ENCODE data around the gene KCNK10. TPM values are rescaled to one million over a fixed set of nuclear protein-coding genes. Genes with fewer than 3 reads are reported as not detected.

Gene KCNK10
- polyA plus RNA-seq, 1 of the 3 experiments (the other 2 are of a cell fraction) = not detected

- H3K4me1 ChIP-seq (ENCODE audit: control insufficient read depth in 1 of 2, insufficient read depth in 2 of 2, low read depth in 1 of 2, low read length in 1 of 2) = no peaks in the 10 kb centered on the region
- DNase-seq = no peak
- H3K4me2 ChIP-seq = no peak overlapping the region
- ChIA-PET CTCF (interaction anchor here (1.0 kb wide), 1 partner anchor 65 kb away, joined by 3 read pairs; no protein-coding TSS in a partner anchor), POLR2A (no interaction called here)
- H3K4me3 ChIP-seq (ENCODE audit: low read depth in 2 of 2, low read length in 1 of 2) = no peak overlapping the region
- WGBS (ENCODE audit: low lambda C conversion rate) = 6% methylated on average over 1 of the region's 1 CpG
- no peaks in the 10 kb centered on the region for H3K9me3 ChIP-seq
- H3K27me3 ChIP-seq (ENCODE audit: insufficient read depth) = no peaks in the 10 kb centered on the region
- no peak overlapping the region for H3K27ac ChIP-seq (ENCODE audit: low read depth in 2 of 2, low read length in 1 of 2)
- H4K20me1 ChIP-seq (ENCODE audit: insufficient read depth) = no peaks in the 10 kb centered on the region
- H2AFZ ChIP-seq (ENCODE audit: low read depth) = no peak overlapping the region
- no peaks in the 10 kb centered on the region for H3K79me2 ChIP-seq (ENCODE audit: insufficient read depth)
- H3K36me3 ChIP-seq (replicated peaks in 1 of 2; ENCODE audit: control insufficient read depth in 1 of 2, insufficient read depth in 2 of 2, low read length in 1 of 2) = no peaks in the 10 kb centered on the region
- no peaks in the 10 kb centered on the region for H3F3A ChIP-seq (replicated peaks; ENCODE audit: insufficient read depth)
- no peak overlapping the region for H3K9ac ChIP-seq
- TF ChIP-seq SMC3 (IDR thresholded peaks at IDR 0.05; ENCODE audit: low read depth, low read length) (no peak), TCF12 (IDR thresholded peaks at IDR 0.05) (no peak), FOSL2 (IDR thresholded peaks at IDR 0.05; ENCODE audit: borderline replicate concordance, low read depth) (no peak), POLR2AphosphoS5 (IDR thresholded peaks at IDR 0.05; ENCODE audit: low read depth, low read length) (no peak), RXRA (IDR thresholded peaks at IDR 0.05; ENCODE audit: borderline replicate concordance, low read depth) (no peak), ZBTB33 (IDR thresholded peaks at IDR 0.05; ENCODE audit: borderline replicate concordance, low read depth) (no peak), JUND (IDR thresholded peaks at IDR 0.05) (no peak), RFX5 (IDR thresholded peaks at IDR 0.05; ENCODE audit: low read length) (no peak), MXI1 (IDR thresholded peaks at IDR 0.05; ENCODE audit: low read depth, low read length) (no peak)
- H3K9me2 ChIP-seq = no peaks in the 10 kb centered on the region
These were observed 67.9 kb downstream of the KCNK10 start for GRCh38 chr14:88255196-88255595.

- Histone ChIP-seq H3K4me3 (ENCODE audit: low read depth in 2 of 2, low read length in 1 of 2) (no peak overlapping the region), H4K20me1 (ENCODE audit: insufficient read depth) (no peaks in the 10 kb centered on the region), H3K4me2 (no peak overlapping the region), H2AFZ (ENCODE audit: low read depth) (no peak overlapping the region), H3K36me3 (replicated peaks in 1 of 2; ENCODE audit: control insufficient read depth in 1 of 2, insufficient read depth in 2 of 2, low read length in 1 of 2) (no peaks in the 10 kb centered on the region), H3K27me3 (ENCODE audit: insufficient read depth) (no peaks in the 10 kb centered on the region), H3K27ac (ENCODE audit: low read depth in 2 of 2, low read length in 1 of 2) (no peak overlapping the region), H3K9ac (no peak overlapping the region), H3K9me2 (no peaks in the 10 kb centered on the region), H3K9me3 (no peaks in the 10 kb centered on the region), H3K4me1 (ENCODE audit: control insufficient read depth in 1 of 2, insufficient read depth in 2 of 2, low read depth in 1 of 2, low read length in 1 of 2) (no peaks in the 10 kb centered on the region), H3K79me2 (ENCODE audit: insufficient read depth) (no peaks in the 10 kb centered on the region), H3F3A (replicated peaks; ENCODE audit: insufficient read depth) (no peaks in the 10 kb centered on the region)
- TF ChIP-seq PBX3 (IDR thresholded peaks at IDR 0.05) (no peak), USF1 (IDR thresholded peaks at IDR 0.05; ENCODE audit: borderline replicate concordance, low read depth) (no peak), TEAD4 (IDR thresholded peaks at IDR 0.05; ENCODE audit: borderline replicate concordance, insufficient read depth) (no peak), POLR2AphosphoS5 (IDR thresholded peaks at IDR 0.05; ENCODE audit: low read depth, low read length) (no peak), ZBTB33 (IDR thresholded peaks at IDR 0.05; ENCODE audit: borderline replicate concordance, low read depth) (no peak), MEF2A (IDR thresholded peaks at IDR 0.05; ENCODE audit: borderline replicate concordance, low read depth) (no peak), CTCF (IDR thresholded peaks at IDR 0.05) (no peak), FOSL2 (IDR thresholded peaks at IDR 0.05; ENCODE audit: borderline replicate concordance, low read depth) (no peak), RCOR1 (IDR thresholded peaks at IDR 0.05; ENCODE audit: low read length) (no peak), GATA2 (CRISPR knock-in tag; IDR thresholded peaks at IDR 0.05) (no peak)
- ChIA-PET POLR2A (no interaction called here), CTCF (interaction anchor here (0.6 to 1.0 kb wide), 2 partner anchors 63 to 128 kb away, joined by 3 read pairs; no protein-coding TSS in a partner anchor)
- 36% methylated on average over 3 of the region's 3 CpGs for WGBS (ENCODE audit: low lambda C conversion rate)
- DNase-seq = no peak
These were observed 70.6 kb downstream of the KCNK10 start for GRCh38 chr14:88252498-88252897.

Data from SK-N-SH (cell line).